Prostate gland (tissue), 2 donors: ENCODE data around the gene PALLD.

Source experiments
- CTCF ChIP-seq, 4 experiments: fragments of 200-600 bp in 2 of 4; fragments of 450-650 bp in 2 of 4; sonication (generic) in 2 of 4; IDR thresholded peaks; 1 replicate in 3 of 4; 2 replicates in 1 of 4; pipeline ENCODE4 v1.5.1; 2016 to 2019; ENCODE audit warnings: antibody characterized with exemption in 4 of 4, mild to moderate bottlenecking in 2 of 4, moderate library complexity in 2 of 4
- POLR2A ChIP-seq: fragments of 450-650 bp; IDR thresholded peaks from one replicate; pipeline ENCODE4 v1.6.1; 2016; ENCODE audit warnings: antibody characterized with exemption, mild to moderate bottlenecking
- POLR2AphosphoS5 ChIP-seq: sonication (generic); formaldehyde crosslinking; IDR thresholded peaks from one replicate; pipeline ENCODE4 v1.6.1; 2017; ENCODE audit warnings: antibody characterized with exemption

GRCh38 chr4:168598191-168598590 is 101.3 kb downstream of the PALLD start:
- TF ChIP-seq CTCF (IDR thresholded peaks at IDR 0.05): no peak
- TF ChIP-seq POLR2A: no peak
- no peak for TF ChIP-seq POLR2AphosphoS5
